HCEC 1CT (cell line): ENCODE data around the gene LMNTD2.
A peak's percentile ranks its signal among the peaks of the same experiment; 100 is the strongest.
"Not testable (repeated sequence)": the region's sequence is repeated elsewhere in the genome, so short reads cannot be mapped to it uniquely, and the experiment has no call there.

Experiments
- DNase-seq: peaks from one replicate; pipeline ENCODE4 v3.0.0-alpha.2; 2017

Gene LMNTD2

DNA sequence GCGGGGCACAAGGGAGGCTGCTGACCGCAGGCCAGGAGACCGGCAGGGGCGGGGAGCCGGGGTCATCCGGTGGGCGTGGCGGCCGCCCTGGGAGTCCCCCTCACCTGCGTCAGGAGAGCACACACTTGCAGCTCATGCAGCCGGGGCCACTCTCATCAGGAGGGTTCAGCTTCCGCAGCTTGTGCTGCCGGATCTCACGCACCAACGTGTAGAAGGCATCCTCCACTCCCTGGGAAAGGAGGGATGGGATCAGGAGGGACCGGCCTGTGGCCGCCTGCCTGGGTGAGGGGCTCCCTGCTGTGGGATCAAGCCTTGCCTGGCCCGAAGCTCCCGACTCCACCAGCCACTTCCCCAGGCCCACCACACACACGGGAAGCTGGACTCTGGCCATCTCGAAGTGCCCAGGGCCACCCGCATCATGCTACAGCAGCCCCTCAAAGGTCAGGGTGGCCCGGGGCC lies 28.0 kb downstream of the LMNTD2 start:
- DNase-seq: no peak

DNA sequence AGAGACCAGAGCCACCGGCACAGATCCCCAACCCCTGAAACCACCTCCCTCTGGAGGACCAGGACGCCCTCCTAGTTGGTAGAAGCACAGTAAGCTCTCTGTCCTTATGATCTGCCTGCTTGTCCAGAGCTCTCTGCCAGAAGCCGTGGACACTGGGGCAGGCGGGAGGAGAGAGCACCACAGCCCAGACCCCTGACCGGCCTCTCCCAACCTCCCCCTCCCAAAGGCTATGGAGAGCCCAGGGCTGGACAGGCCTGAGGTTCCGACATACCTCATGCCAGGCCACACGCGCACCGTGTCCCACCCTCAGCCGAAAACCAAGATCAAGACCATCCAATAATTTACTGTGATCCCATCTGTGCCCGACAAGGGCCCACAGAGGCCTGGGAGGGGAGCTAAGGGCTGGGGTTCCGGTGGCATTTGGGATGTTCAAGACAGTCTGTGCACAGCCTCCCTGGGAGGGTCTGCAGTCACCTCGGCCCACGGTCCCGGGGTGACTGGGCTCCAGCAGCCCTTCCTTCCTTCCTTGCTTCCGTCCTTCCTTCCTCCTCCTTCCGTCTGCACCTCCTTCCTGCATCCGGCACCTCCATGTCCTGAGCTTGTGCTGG lies 28.5 kb downstream of the LMNTD2 start:
- DNase-seq: no peak

DNA sequence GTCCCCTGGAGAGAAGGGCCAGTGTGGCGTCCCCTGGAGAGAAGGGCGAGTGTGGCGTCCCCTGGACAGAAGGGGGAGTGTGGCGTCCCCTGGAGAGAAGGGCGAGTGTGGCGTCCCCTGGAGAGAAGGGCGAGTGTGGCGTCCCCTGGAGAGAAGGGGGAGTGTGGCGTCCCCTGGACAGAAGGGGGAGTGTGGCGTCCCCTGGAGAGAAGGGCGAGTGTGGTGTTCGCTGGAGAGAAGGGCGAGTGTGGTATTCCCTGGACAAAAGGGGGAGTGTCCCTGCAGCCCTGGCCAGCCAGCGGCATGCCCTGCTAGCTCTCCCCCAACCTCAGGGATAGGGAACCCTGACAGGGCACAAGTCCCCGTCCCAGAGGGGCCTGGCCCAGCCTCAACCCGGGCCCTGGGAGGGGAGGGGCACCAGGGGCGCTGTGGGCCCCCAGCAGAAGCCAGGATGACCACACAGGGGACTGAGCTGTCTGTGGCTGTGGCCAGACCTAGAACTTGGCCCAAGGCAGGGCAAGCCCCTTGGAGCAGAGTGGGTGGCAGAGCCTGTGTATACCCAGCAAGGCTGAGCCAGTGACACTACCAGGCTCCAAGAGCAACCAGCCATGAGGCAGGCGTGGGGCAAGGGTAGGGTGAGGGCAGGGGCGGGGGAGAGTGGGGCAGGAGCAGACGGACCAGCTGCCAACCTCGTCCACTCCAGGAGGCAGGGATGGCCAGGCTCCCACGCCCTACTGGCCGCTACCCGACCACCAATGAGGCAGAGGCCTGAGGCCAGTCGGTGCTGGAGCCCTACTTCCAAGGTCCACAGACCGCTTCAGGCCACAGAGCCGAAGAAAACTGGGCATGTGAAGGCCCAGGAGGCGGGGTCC lies 29.3 kb downstream of the LMNTD2 start:
- DNase-seq: no peak

DNA sequence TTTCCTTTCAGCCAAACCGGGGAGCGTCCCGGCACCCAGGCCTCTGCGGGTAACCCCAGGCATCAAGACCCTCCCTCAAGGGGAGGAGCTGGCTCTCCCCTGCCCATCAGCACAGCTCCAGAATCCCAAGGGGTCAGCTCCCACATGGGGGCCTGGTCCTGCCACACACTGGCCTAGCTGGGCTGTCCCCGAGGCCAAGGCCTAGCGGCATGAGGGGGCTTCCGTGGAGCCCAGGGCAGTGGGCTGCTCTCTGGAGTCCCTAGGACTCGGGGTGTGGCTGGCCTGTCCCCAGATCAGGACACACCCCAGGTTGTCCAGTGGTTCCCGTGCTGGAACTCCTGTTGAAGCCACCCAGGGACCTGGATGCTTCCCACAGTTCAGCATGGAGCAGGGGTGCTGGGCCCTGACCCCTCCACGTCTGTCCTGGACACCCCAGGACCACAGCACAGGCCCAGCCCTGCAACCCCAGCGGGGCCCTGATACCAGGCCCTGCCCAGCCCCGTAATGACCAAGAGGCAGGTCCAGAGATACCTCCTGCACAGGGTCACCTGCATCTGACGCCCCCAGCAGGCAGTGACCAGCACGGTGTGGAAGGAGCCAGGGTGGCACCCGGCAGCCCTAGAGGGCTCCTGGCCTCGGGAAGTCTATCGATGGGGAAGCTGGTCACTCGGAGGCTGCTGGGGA lies 30.7 kb downstream of the LMNTD2 start:
- no peak for DNase-seq

DNA sequence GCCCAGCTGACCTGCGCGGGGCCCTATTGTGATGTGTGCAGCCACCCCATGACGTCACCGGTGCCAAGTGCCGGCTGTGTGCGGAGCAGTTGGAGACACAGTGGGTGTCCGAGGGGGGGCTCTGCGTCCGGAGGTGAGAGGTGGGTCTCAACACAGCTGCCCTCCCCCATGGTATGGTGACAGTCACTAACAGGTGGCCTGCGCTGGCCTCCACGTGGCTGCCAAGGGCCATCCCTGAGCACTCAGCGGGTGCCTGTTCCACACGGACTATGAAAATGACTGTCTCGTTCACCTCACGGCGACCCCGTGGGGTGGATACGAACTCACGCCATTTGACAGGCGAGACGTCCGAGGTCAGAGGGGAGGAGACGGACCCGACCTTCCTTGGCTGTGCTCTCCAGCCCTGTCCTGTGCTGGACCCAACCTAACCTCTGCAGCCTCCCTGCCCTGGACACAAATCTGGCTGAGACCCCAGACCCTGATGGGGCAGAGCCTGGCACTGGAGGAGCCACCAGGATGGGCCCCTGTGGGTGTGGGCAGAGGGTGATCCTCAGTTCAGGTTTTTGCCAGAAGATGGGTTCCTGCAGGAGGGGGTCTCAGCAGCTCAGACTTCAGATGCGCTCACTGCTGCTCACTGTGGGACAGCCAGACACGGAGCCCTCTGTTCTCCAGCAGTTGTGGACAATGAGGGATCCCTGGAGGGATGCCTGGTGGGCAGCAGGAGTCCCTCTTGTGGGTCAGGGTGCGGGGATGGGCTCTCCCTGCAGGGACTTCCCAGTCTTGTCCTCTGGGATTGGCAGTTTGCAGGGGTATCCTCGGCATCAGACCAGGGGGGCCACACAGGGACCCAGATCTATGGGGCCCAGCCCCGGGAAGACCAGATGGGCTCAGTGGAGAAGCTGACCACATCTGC lies 31.5 kb downstream of the LMNTD2 start:
- no peak for DNase-seq

DNA sequence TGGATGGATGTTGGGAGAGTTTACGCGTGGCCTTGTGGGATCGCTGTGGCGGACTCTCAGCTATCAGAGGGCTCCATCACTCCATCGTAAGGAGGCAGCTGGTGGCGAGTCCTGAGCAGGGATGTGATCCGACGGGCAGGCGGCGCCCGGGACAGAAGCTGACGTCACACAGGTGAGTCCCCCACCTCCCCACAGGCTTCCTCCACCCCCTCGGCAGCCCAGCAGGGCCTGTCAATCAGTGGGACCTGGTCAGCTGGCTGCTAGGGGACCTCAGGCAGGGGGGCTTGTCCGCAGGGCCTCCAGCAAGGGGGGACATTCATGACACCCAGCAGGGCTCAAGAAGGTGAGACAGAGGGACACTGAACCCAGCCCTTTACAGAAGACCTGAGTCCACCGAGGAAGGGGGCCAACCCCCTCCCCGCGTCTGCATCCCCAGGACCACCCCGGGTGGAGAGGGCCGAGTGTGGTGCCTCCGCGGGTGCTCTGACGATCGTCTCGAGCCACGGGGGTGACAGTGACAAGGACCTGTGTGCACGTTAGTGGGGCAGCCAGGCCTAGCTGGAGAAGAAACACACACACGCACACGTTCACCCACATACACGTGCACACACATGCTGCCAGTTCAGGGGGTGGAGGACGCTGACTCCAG lies 32.2 kb downstream of the LMNTD2 start:
- no peak for DNase-seq

DNA sequence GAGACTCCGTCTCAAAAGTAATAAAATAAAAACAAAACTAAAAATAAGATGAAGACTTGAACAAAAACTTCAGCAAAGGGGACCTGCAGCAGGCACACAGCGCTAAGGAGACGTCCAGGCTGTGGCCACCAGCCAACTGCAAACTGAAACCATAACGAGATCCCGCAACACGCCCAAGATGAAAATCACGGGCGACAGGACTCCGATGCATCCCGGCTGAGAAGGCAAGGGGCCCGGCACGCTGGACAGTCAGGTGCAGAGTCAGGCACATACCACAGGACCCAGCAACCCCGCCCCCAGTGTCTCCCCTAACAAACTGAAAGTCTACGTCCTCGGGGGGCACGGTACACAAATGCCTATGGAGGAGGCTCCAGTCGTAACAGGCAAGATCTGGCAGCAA lies 34.3 kb downstream of the LMNTD2 start:
- no peak for DNase-seq

DNA sequence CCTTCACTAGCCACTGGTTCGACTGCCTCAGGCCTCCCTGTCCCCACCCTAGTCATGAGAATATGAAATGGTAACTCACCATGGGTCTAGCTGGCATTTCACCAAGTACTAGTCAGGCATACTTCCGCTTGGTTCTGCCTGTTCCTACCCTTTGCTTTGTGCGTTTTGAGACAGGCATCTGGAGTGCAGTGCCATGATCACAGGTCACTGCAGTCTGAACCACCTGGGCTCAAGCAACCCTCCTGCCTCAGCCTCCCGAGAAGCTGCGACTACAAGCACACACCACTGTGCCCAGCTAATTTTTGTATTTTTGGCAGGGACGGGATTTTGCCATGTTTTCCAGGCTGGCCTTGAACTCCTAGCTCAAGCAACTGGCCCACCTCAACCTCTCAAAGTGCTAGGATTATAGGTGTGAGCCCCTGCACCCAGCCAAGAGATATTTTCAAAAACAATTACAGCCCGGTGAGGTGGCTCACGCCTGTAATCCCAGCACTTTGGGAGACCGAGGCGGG lies 39.3 kb downstream of the LMNTD2 start:
- DNase-seq: no peak

DNA sequence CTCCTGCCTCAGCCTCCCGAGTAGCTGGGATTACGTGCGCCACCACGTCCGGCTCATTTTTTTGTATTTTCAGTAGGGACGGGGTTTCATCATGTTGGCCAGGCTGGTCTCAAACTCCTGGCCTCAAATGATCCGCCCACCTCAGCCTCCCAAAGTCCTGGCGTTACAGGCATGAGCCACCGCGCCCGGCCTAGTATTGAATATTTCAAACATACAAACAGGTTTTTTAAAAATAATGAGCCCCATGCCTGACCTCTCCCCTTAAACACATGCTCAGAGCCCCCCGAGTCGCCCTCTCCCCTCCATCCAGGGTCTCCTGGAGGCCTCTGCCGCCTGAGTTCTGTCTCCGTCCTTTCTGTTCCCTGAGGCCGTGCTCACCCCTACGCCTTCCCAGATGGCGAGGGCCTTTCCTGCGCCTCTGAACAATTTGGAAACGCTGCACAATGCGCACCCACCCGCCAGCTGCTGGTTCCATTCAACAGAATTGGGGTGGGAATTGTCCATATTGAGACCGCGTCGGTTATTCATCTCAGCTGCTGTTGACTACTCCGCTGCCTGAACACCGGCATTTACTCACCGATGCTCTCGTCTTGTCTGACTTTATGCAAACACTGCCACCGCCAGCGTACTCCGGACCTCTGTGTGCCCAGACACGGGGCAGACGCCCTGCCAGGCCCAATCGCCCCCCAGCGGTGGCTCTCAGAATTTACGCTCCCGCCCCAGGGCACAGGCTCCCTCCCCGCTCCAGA lies 39.9 kb downstream of the LMNTD2 start:
- no peak for DNase-seq

DNA sequence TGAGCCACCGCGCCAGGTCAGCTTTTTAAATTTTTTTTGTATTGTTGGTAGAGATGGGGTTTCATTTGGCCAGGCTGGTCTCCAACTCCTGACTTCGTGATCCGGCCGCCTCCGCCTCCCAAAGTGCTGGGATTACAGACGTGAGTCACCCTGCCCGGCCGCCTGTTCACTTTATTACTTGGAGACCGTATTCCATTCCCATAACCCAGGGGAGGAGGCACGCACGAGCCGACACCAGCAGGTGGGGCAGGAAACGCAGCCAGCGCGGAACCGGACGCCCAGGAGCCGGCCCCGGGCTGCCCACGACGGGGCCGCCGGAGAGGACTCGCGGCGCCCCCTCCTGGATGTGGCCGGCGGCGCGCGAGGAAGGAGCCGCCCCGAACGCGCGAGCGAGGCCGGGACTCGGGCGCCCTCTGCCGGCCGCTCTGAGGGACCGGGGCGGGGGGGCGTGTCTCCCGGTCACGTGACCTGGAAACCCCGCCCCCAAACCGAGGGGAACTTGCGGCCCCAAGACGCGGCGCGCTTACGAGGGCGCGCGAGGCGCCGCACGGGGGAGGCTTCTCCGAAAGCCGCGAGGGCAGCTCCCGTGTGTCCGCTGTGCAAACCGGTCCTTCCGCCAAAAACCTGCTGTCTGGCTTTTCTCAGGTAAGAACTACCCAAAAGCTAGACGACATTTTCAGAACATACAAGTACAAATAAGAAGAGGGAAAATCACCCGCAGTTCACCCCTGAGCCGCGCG lies 41.9 kb downstream of the LMNTD2 start:
- peak; percentile 97 for DNase-seq

DNA sequence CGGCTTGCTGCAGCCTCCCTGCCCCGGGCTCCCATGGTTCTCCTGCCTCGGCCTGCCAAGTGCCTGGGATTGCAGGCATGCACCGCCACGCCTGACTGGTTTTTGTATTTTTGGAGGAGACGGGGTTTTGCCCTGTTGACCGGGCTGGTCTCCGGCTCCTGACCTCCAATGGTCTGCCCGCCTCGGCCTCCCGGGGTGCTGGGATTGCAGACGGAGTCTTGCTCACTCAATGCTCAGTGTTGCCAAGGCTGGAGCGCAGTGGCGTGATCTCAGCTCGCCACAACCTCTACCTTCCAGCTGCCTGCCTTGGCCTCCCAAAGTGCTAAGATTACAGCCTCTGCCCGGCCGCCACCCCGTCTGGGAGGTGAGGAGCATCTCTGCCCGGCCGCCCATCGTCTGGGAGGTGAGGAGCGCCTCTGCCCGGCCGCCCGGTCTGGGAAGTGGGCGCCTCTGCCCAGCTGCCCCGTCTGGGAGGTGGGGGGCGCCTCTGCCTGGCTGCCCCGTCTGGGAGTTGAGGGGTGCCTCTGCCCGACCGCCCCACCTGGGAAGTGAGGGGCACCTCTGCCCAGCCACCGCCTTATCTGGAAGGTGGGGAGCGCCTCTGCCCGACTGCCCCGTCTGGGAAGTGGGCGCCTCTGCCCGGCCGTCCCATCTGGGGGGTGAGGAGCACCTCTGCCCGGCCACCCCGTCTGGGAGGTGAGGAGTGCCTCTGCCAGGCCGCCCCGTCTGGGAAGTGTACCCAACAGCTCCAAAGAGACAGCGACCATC lies 43.4 kb downstream of the LMNTD2 start:
- not testable (repeated sequence) for DNase-seq

DNA sequence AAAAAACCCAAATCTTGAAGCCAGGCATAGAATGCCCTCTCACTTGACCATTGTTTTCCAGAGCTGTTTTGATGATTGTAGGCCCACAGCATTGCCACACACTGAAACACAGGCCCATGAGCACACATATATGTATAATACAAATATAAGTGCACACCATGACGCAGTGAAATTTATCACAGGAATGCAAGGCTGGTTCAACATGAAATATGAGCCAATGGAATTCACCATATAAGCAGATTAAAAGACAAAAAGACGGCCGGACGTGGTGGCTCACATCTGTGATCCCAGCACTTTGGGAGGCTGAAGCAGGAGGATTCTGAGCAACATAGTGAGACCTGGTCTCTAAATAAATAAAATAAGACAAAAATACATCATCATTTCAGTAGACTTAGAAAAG lies 44.1 kb downstream of the LMNTD2 start:
- DNase-seq: no peak

DNA sequence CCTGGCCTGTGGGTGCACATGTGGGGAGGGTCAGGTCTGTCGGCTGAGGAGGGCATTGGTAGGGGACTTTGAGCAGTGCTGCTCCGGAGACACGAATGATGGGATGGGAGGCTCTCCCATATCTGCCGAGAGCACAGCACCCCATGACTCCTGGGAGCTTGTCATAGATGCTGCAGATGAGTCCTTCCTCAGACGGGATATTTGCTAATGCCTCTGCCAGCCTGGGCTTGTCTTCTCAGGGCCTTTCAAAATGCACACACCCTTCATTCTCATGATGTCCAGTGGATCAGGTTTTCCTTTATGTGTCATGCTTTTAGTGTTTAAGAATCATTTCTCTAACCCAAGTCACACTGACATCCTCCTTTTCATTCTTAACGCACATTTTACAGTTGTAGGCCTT lies 45.4 kb downstream of the LMNTD2 start:
- no peak for DNase-seq

DNA sequence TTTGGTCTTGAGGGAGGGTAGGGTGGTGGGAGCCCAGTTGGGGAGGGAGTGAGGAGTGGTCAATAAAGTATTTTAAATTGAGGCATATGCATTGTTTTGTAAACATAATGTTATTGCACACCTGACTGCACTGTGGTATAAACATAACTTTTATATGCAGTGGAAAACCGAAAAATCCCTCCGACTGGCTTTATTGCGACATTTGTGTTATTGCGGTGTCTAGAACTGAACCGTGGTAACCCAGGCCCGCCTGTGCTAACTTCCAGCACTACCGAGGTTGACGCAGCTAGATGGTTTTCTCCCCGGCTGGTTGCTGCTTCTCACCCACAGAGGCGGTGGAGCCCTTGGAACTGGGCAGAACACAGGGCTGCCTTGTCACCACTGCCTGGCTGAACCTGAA lies 45.9 kb downstream of the LMNTD2 start:
- no peak for DNase-seq

DNA sequence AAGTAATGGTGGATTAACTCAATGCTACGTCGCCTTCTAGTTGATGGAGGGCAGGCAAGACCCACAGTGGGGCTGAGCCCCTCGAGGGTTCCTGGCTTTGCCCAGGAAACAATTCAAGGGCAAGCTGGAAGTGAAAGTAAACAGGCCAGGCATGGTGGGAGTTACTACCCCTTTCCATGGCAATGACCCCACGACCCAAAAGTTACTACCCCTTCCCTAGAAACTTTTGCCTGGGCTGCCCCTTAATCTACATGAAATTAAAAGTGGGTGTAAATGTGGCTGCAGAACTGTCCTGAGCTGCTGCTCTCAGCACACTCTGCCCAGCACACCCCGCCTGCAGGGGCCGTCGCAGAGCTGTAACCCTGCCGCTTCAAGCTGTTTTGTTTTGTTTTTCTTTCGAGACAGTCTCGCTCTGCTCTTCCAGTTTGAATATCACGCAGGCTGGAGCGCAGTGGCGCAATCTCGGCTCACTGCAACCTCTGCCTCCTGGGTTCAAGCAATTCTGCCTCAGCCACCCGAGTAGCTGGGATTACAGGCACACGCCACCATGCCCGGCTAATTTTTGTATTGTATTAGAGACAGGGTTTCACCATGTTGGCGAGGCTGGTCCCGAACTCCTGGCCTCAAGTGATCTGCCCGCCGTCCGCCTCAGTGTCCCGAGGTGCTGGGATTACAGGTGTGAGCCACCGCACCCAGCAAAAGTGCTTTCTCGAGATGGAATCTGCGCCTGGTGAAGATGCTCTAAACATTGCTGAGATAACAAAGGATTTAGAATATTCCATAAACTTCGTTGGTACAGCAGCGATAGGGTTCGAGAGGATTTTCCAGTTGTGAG lies 47.6 kb downstream of the LMNTD2 start:
- DNase-seq: no peak

DNA sequence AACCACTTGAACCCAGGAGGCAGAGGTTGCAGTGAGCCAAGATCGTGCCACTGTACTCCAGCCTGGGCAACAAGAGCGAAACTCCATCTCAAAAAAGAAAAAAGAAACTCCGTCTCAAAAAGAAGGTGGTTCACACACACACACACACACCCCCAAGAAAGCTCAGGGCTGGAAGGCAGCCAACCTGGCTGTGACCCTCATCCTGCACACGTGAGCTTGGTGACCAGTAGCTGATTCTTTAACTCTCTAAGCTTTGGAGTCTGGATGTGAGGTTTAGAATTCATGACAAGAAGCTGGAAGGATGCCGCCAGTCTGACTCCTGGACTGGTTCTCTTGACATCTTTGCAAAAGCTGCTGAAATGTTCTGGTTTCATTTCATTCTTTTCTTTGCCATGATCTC lies 51.6 kb downstream of the LMNTD2 start:
- DNase-seq: no peak

DNA sequence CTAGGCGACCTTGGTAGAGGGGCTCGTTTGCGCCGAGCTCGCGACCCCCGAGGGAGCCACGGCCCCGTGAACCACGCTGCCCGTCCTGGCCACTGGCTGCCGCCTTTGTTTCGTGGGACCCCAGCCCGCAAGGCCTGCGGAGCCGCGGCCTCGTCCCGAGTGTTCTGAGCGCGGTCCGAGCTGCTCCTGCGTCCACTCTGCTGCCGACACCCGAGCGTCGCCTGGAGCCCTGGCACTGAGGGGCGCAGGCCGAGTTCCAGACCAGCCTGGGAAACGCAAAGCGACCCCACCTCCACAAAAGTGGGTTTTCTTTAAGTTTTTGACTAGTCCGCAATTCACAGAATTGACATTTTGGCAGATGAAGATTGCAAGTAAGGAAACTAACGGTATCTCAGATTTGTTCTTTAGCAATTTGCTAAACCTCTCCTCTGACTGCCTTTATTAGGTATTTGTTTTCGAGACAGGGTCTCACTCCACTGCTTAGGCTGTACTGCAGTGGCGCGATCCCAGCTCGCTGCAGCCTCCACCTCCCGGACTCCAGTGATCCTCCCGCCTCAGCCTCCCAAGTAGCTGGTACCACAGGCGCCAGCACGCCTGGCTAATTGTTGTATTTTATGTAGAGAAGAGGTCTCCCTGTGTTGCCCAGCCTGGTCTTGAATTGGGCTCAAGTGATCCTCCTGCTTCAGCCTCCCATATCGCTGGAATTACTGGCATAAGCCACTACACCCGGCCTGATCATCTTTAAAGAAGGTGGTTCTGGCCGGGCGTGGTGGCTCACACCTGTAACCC lies 52.6 kb downstream of the LMNTD2 start:
- DNase-seq: no peak
